ENCODE results near the gene GPR12.

GRCh38 chr13:26722321-26722720, 38.3 kb downstream of the GPR12 start:
- TF ChIP-seq CTCF (IDR thresholded peaks at IDR 0.05) (no peak), POLR2AphosphoS5 (IDR thresholded peaks at IDR 0.05) (no peak), POLR2A (IDR thresholded peaks at IDR 0.05) (no peak)
